HG03442 (cell line): ENCODE measurements around the gene TFF3.

Experiments used
- ATAC-seq: cut with Tn5 transposase; IDR thresholded peaks from one replicate; pipeline ENCODE4 v1.9.1; 2021; ENCODE audit warnings: mild to moderate bottlenecking, moderate library complexity; ENCODE audit not compliant: unreplicated experiment

The TFF3 gene

DNA sequence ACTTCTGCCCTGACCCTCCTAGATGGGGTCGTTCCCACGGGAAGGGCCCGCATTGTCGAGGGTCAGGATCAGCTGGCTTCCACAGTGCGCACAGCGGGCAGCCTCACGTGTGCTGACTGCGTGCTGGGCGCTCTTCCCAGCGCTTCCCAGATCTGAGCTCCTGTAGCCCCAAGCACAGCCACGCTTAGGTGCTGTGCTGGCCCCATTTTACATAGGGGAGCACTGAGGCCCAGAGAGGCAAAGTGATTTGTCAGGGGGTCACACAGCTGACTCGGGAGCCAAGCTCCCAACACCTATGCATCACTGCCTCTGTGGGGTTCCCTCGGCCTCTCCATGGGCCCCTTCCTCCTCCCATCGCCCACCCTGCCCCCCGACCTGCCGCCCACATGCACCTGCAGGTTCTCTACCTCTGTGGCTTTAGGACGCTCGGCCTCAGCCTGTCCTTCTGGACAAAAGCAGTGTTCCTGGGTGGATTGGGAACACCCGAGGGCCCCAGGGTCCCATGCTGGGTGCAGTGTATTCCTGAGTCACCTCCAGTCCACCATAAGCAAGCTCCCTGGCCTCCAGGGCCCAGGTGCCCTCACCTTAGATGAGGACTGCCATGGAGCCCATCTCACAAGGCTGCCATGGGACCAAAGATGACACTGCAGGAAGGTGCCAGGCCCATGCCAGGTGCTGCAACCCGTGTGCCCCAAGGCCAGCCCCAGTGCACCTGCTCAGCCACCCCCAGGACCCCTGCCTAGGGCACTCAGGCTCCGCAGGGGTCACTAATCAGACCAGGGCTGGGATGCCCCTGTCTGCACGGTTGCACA, 23.3 kb downstream of the TFF3 start:
- no peak for ATAC-seq

DNA sequence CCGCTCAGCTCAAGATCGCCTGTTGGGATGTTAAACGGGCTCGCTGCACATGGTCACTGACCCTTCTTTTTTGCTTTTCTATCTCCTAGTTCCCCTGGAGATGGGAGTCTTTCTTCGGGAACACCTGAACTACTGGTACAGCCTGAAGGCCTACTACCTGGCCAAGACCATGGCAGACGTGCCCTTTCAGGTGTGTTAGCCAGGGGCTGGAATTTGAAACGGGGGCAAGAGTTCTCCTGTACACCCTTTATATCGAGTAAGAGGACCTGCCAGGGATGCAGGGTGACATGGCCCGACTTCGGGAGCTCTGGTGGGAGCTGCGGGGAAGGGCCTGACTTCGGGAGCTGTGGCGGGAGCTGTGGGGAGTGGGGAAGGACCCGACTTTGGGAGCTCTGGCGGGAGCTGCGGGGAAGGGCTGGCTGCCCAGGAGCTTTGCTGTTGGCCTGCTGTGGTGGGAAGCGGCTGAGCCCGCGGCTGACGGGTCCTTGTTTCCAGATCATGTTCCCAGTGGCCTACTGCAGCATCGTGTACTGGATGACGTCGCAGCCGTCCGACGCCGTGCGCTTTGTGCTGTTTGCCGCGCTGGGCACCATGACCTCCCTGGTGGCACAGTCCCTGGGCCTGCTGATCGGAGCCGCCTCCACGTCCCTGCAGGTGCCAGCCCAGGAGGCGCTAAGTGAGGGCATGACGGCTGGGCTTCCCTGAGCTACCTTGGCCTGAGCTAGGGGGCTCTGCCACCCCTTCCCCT, 24.0 kb downstream of the TFF3 start:
- ATAC-seq, result no peak

DNA sequence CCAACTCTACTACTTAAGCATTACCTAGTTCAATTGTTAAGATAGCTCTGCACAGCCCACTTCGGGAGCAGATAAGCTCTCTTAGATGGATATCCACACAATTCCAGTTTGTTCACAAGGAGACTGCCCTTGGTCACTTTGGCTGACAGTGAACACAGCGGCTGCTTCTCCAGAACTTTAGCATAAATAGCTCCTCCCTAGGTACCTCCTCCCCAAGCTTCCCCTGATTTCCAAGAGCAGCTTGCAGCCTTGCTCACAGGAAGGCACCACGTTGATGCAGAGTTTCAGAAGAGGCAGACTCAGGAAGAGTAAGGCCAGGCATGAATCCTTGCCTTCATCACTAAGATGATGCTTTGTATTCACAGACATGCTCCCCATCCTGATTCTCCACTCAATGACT, 24.7 kb downstream of the TFF3 start:
- ATAC-seq, result no peak

DNA sequence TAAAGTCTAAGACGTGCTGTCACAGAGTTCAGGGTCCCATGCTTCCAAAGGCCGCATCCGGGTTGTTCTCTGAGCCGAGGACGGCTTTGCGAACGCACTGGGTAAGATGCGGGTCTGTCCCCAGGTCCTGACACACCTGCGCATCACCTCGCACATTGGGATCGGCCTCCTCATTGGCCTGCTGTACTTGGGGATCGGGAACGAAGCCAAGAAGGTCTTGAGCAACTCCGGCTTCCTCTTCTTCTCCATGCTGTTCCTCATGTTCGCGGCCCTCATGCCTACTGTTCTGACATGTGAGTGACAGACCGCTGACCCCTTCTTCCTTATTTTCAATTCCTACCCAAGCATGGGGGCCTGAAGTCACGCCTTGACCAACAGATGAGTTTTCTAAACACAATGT, 25.3 kb downstream of the TFF3 start:
- no peak for ATAC-seq

DNA sequence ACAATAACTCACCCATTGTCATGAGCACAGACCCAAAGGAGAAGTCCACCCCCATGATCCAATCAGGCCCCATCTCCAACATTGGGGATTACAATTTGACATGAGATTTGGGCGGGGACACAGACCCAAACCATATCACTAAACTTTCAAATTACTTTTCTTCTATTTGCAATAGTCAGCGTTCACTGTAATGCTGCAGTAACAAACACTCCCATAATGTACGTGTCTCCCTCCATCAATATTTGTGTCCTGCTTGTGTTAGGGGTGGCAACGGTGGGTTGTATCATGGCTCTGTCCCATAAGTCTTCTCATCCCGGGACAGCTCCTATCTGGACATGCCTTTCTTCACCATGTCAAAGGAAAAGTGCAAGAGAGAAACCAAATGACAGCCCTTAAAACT, 26.2 kb downstream of the TFF3 start:
- ATAC-seq, result no peak

DNA sequence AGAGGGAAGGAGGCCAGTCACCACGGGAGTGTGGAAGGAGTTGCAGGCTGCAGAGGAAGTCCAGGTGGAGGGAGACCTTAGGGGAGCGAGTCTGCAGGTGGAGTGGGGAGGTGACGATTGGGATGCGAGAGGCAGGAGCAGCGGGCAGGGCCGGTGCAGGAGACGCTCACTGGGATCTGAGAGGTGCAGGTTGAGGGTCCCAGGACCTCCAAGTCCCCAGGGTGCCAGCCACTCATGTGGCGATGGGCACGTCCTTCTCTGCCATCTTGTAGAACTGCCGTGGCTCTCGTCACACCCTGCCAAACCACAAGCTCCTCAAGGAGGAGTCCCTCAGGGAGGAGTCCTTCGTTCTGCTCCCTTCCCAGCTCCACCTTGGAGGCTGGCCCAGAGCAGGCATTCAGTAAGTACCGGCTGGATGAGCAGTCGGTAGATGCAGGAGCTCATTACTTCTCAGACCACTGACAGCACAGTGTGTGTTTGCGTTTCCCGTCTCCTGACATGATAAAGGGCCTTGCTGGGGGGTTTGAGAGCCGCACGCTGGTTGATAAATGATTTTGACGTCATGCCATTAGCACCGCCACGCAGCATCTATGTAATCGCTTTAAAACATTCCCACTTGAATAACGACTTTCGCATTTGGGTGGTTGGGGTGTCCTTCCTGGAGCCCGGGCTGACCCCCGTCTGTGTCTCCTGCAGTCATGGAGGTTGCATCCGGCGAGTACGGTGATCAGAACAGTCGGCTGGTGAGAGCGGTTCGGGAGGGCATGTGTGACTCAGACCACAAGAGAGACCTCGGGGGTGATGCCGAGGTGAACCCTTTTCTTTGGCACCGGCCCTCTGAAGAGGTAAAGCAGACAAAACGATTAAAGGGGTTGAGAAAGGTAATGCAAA, 27.8 kb downstream of the TFF3 start:
- no peak for ATAC-seq

DNA sequence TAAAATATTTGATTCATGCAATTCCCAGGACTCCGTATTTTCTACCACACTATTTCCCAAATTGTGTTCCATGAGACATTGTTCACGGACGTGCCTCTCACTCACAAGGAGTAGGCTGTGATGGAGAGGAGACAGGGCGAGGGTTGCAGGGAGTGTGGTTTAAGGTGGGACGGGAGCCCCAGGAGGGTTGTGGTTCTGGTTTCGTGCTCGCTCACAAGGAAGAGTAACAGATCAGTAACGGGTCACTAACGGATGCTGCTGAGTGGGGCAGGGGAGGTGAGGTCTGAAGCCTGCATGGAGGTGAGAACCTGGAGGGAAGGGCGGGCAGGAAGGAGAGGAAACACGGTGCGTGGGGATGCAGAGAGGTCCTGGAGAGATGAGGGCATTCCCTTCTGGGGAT, 28.8 kb downstream of the TFF3 start:
- ATAC-seq, result peak; percentile 45

DNA sequence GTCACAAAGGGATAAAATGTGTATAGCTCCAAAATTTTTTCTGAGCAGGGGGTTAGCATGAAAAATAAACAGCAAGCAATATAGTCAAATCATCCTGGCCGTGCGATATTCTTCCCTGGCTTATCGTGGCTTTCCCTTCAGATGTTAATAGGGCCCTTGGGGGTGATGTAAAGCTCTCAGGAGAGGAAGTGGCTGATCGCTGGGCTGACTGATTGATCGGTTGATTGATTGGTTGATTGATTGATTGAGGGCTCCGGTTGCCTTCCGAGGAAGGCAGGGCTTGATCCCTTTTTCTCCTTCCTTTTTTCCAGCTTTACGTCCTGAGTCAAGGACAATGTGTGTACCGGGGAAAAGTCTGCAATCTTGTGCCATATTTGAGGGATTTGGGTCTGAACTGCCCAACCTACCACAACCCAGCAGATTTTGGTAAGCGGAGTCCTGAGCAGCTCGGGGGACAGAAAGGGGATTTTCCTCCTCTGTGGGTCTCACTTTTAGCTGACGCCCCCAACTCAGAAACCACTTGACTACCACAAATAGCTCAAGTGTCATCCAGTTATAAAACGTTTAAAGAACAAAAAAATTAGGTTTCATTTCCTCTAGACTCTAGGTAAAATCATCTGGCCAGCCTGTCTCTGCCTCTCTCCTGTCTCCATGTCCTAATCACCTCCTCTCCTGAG, 29.5 kb downstream of the TFF3 start:
- no peak for ATAC-seq

DNA sequence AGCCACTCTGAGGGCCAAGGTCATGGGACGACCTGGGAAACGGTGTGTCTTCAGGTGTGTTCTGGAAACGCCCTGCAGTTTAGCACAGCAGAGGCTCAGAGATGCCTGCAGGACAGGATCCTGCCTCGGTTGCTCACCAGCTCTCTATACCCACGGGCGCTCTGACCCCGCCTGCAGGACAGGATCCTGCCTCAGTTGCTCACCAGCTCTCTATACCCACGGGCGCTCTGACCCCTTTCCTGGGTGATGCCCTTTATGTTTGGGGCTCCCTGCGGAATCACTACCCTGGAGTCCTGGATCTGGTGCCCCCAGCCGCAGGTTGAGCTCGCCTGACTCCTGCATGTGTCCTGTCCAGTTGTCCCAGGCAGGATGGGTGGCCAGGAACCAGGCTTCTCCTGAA, 32.5 kb downstream of the TFF3 start:
- no peak for ATAC-seq

DNA sequence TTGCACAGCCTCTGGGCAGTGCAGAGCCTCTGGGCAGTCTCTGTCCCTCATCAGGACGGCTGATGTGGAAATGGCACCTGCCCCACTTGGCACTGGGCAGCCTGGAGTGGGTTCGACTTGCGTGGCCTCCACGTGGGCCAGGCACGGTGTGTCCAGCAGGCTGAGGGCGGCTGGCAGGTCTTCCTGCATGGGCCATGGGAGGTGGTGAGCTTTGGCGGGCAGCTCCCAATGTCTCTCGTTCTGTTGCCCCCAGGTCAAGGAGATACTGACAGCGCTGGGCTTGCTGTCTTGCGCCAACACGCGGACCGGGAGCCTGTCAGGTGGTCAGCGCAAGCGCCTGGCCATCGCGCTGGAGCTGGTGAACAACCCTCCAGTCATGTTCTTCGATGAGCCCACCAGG, 33.2 kb downstream of the TFF3 start:
- no peak for ATAC-seq

DNA sequence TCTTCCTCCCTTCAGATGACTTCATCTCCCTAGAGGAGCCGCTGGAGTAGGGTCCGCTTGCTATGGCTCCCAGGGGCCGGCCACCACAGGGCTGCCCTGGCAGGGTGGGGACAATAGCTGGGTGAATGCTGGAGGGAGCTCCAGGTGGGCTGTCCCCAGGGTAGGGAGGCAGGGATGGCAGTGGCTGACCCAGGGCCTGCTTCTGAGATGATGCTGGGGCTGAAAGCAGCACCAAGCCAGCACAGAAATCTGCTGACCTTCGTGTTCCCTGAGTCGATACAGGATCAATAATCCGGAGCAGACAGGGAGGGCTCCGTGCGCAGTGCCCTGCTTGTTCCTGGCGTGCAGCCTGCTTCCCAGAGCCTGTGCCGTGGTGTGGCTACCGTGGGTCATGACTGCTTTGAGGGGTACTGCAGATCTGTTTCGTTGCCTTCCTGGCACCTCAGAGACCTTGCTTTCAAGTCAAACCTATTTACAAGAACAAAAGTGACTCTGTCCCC, 34.0 kb downstream of the TFF3 start:
- ATAC-seq, result no peak

DNA sequence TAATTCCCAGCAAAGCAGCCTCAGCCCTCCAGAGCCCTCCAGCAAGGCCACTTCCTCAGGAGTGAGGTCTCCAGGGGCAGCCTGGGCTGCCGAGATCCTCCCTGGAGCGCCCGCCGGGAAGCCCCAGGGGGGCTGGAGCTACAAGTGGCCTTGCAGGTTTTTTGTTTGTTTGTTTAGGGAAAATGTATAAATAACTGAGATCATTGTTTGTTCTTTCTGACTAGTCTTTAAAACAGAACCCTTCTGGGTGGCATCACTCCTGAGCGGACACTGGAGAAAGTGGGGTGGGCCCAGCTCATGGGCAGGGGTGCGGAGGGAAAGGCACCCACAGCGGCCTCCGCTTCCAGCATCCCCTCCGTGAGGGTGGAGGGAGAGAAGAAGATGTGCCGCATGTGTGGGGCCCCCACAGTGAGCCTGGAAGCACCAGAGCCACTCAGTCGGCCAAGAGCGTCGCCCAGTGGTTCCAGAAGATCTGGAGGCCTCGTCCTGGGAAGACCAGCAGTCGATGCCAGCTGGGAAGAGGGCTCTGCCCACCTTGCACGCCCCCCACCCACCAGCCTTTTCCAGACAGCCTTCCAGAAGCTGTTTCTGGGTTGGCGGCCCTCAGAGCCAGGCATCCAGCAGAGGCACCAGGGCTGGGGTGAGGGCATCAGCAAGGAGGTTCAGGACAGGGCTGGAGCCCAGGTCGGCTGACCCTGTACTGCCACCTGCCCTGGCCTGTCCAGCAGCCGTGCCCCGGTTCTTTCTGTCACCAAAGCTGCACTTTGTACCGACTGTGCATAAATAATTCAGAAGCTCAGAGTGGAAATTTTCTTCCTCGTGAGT, 34.6 kb downstream of the TFF3 start:
- ATAC-seq, result no peak

DNA sequence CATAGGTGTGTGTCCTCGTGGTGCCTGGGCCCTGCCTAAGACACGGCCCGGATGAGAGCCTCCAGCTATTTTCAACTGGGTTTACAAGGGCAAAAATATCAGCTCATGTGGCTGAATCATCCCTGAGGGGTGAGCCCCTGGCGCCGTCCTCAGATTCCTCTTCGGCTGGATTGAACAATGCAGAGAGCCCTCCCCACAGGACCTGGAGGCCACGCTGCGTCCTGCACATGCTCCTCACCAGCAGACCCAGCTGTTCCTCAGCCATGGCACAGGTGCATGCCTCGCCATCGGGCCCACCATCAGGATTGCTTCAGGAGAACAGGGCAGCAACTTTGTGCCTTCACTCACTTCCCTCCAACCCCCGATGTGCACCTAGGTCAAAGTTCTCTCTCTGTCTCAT, 35.3 kb downstream of the TFF3 start:
- ATAC-seq, result no peak

DNA sequence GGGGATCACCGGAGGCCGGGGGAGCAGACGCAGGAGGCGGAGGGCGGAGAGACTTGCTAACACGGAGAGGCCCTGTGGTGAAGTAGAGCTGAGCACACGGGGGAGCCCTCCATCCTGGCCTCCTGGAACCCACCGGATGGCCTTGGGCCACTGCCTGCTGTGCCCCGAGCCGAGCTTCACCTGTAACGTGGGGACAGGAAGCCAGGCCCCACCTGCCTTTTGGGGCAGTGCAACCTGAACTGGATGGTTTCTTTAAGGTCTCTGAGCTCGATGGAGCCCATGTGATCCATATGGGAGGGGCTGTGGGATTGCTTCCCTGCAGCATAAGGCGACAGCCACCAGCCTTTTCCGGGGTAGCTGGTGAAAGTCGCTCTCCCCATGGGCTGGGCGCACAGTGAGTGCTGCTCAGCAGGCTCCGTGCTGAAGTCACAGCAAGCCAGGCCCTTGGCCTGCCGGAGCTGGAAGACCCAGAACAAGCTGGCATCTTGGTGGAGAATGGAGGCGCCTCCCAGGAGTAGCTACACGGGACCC, 35.8 kb downstream of the TFF3 start:
- ATAC-seq, result no peak

DNA sequence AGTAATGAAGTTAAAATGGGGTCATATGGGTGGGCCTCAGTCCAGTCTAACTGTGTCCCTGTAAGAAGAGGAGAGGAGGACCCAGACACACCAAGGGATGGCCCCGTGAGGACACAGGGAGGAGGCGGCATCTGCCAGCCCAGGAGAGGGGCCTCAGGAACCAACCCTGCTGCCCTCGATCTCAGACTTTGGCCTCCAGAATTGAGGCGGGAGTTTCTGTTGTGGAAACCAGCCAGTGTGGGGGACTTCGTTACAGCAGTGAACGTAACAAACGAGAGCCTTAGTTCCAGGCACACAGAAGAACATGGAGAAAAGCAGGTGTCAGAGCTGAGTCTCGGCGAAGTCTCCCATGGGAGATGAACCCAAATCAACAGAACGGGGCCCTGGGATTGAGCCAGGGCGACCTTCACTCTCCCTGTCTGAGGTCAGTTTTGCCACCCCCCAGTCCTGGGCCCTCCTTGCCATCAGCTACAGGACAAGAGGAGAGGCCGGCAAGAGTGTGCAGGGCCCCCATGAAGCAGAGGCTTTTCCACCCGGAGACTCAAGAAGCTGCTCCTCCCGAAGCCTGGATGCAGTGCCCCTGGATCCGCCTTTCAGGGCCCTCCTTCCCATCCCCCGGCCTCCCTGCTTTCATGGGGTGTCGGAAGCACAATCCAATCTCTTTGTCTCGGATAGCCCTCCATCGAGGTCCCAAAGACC, 36.6 kb downstream of the TFF3 start:
- no peak for ATAC-seq

DNA sequence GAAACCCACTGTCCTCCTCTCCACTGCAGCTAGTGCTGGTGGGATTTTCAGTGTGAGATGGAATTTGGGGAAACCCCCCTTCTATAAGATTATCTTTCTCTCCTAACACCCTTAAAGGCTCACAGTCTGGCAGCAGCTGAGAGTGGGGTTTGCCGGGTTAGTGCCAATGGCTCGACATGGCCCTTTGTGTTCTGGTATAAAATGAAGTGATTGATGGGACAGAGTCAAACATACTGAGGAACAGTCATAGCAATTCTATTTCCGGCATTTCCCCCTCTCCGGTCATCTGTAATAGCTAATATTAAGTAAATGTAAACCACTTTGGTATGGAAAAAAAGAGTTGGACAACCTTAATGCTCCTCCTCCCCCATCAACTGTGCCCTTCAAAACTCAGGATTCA, 37.6 kb downstream of the TFF3 start:
- no peak for ATAC-seq

DNA sequence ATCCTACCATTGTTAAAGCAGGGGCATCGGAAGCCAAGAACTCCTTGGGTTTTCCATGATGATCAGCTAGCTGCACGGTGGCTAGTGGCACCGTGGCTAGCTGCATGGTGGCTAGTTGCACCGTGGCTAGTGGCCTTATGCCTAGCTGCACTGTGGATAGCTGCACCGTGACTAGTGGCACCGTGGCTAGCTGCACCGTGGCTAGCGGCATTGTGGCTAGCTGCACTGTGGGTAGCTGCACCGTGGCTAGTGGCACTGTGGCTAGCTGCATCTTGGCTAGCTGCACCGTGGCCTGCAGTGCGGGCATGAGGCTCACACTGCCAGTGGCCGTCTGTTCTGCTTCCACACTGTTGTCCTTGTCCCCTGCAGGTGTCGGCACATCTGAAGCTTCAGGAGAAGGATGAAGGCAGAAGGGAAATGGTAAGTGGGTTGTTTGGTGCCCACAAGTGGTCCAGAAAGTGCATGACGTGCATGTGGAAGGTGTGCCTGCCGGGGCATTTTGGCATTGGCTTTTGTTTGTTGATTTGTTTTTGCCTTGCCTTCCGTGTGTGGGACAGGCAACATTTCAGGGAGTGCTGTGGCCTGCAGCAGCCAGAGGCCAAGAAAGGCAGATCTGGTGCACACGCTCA, 38.6 kb downstream of the TFF3 start:
- no peak for ATAC-seq

DNA sequence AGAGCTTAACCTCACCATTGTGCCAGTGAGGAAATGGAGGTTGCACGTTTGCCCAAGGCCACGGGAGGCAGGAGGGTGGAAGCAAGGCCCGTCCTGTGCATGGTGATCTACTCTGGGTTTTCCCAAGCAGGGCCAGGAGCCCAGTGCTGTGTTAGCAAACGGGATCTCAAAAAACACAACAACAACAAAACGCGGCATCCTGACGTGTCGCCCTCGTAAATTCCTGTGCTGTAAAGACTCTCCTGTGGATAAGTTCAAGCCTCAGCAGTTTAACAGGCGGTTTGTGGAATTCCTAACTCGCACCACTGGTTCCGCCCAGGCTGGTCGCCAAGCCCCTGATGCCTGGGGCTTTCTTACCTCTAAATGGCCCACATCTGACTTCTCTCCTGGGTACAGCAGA, 39.1 kb downstream of the TFF3 start:
- no peak for ATAC-seq
